K562 (cell line): ENCODE data around the gene FOXR1. TPM values are rescaled to one million over a fixed set of nuclear protein-coding genes. Genes with fewer than 3 reads are reported as not detected.

Experiments
- BDP1 ChIP-seq: IDR thresholded peaks from 3 replicates; pipeline ENCODE4 v1.6.1; 2011; ENCODE audit not compliant: insufficient read length, insufficient read depth
- EP300 ChIP-seq: IDR thresholded peaks from 2 replicates; pipeline ENCODE4 v1.6.1; 2012; ENCODE audit warnings: low read length, improper control_type of control experiment
- HNRNPUL1 ChIP-seq: fragments of 200-400 bp; formaldehyde crosslinking; IDR thresholded peaks from 2 replicates; pipeline ENCODE4 v1.6.1; 2017; ENCODE audit warnings: low read length
- MAFF ChIP-seq: IDR thresholded peaks from 2 replicates; pipeline ENCODE4 v1.6.1; 2012; ENCODE audit warnings: low read length, improper control_type of control experiment
- MEF2A ChIP-seq: IDR thresholded peaks from 2 replicates; pipeline ENCODE4 v1.6.1; 2011; ENCODE audit warnings: low read depth, mild to moderate bottlenecking, low read length, moderate library complexity; ENCODE audit not compliant: control insufficient read depth
- PHB ChIP-seq: fragments of 250-450 bp; sonication (Bioruptor Pico); IDR thresholded peaks from 2 replicates; pipeline ENCODE4 v1.5.0; 2021
- RBFOX2 ChIP-seq: fragments of 200-400 bp; formaldehyde crosslinking; IDR thresholded peaks from 2 replicates; pipeline ENCODE4 v1.6.1; 2017; ENCODE audit warnings: low read depth, mild to moderate bottlenecking, low read length, moderate library complexity
- RCOR1 ChIP-seq, 2 experiments: IDR thresholded peaks; 2 replicates each; pipeline ENCODE4 v1.6.1; 2012; ENCODE audit warnings: low read depth in 2 of 2, low read length in 2 of 2, borderline replicate concordance in 1 of 2, improper control_type of control experiment in 1 of 2
- SNRNP70 ChIP-seq: fragments of 200-400 bp; formaldehyde crosslinking; optimal IDR thresholded peaks from 2 replicates; pipeline ENCODE3; 2017; ENCODE audit warnings: low read depth, low read length
- TCF3 ChIP-seq: sonication (generic); formaldehyde crosslinking; IDR thresholded peaks from 2 replicates; pipeline ENCODE4 v1.4.0; 2020; ENCODE audit warnings: mild to moderate bottlenecking, missing genetic modification reagents
- TFAM ChIP-seq: fragments of 250-450 bp; sonication (Bioruptor Pico); conservative IDR thresholded peaks from 2 replicates; pipeline ENCODE4 v1.5.0; 2021; ENCODE audit warnings: mild to moderate bottlenecking, moderate library complexity
- THAP12 ChIP-seq: fragments of 250-450 bp; sonication (Bioruptor Pico); IDR thresholded peaks from 2 replicates; pipeline ENCODE4 v1.9.0; 2021; ENCODE audit warnings: mild to moderate bottlenecking, inconsistent platforms
- ZBTB33 ChIP-seq: sonication (generic); formaldehyde crosslinking; IDR thresholded peaks from 2 replicates; pipeline ENCODE4 v1.8.1; 2023; ENCODE audit warnings: mild to moderate bottlenecking, missing genetic modification reagents
- ZNF133 ChIP-seq: fragments of 250-450 bp; sonication (Bioruptor Pico); IDR thresholded peaks from 2 replicates; pipeline ENCODE4 v1.4.0; 2020; ENCODE audit warnings: mild to moderate bottlenecking
- ZNF253 ChIP-seq: fragments of 250-450 bp; sonication (Bioruptor Pico); conservative IDR thresholded peaks from 2 replicates; pipeline ENCODE4 v1.6.1; 2021; ENCODE audit warnings: mild to moderate bottlenecking
- polyA plus RNA-seq, 8 experiments: library from polyadenylated mRNA; depleted of rRNA in 4 of 8; stranded (reverse) in 5 of 8; unstranded in 3 of 8; fragments of >200 nt; fragmentation: Nextera tagmentation in 2 of 8; fragmentation: Illumina TruSeq in 1 of 8; extraction: Ambion mirVana in 2 of 8; extraction: Trizol in 1 of 8; gene quantifications; 2 replicates each; pipeline versions ENCODE4 v1.2.1 to v1.2.3, GENCODE V29; 2011 to 2014; ENCODE audit warnings: inconsistent platforms in 1 of 8, missing spikeins in 1 of 8
- total RNA-seq, 7 experiments: library from RNA; depleted of rRNA in 6 of 7; stranded (reverse); fragments of >200 nt in 6 of 7; fragmentation: Illumina TruSeq in 2 of 7; extraction: Trizol in 2 of 7; gene quantifications; 2 replicates each; pipeline versions ENCODE4 v1.2.1 to v1.2.3, GENCODE V29; 2011 to 2021; ENCODE audit warnings: low replicate concordance in 1 of 7
- TF ChIP-seq, protein P1 (sequence below): IDR thresholded peaks from 2 replicates; pipeline ENCODE4 v1.6.1; 2011; ENCODE audit warnings: borderline replicate concordance, low read depth, mild to moderate bottlenecking, moderate library complexity, low read length; ENCODE audit not compliant: insufficient read depth, poor library complexity, severe bottlenecking
- TF ChIP-seq, protein P2 (sequence below), 2 experiments: fragments of 200-800 bp in 1 of 2; sonication (Bioruptor generic) in 1 of 2; sonication (generic) in 1 of 2; formaldehyde crosslinking in 1 of 2; IDR thresholded peaks in 1 of 2; conservative IDR thresholded peaks in 1 of 2; 2 replicates each; pipeline versions ENCODE4 v1.5.0 to v1.6.1; 2016 to 2020; ENCODE audit warnings: missing compliant biosample characterization in 1 of 2, missing genetic modification characterization in 1 of 2, missing genetic modification reagents in 1 of 2
- TF ChIP-seq, protein P3 (sequence below), 2 experiments: IDR thresholded peaks; 2 replicates each; pipeline ENCODE4 v1.6.1; 2011; ENCODE audit warnings: borderline replicate concordance in 1 of 2, control low read depth in 1 of 2, low read depth in 1 of 2, low read length in 1 of 2, mild to moderate bottlenecking in 1 of 2, mixed read lengths in 1 of 2, moderate library complexity in 1 of 2; ENCODE audit not compliant: insufficient read depth in 1 of 2, insufficient read length in 1 of 2, poor library complexity in 1 of 2, severe bottlenecking in 1 of 2; ENCODE audit errors: extremely low read depth in 1 of 2

FOXR1 gene
- total and polyA plus RNA-seq, 9 of the 15 experiments (the other 6 are each of a cell fraction or from before 2014, with no cell fraction given): not detected

GRCh38 chr11:118928101-118928869 lies 43.3 kb upstream of the FOXR1 start (continued):
- no peak for TF ChIP-seq ZBTB33 (CRISPR knock-in tag)
- TF ChIP-seq TCF3 (CRISPR knock-in tag): no peak
- no peak for TF ChIP-seq THAP12 (CRISPR knock-in tag)
- no peak for TF ChIP-seq RBFOX2
- no peak for TF ChIP-seq MEF2A
- no peak for TF ChIP-seq SNRNP70
- TF ChIP-seq PHB (CRISPR knock-in tag): no peak
- no peak for TF ChIP-seq HNRNPUL1
- no peak for TF ChIP-seq TFAM (CRISPR knock-in tag)
- TF ChIP-seq, protein P1, sequence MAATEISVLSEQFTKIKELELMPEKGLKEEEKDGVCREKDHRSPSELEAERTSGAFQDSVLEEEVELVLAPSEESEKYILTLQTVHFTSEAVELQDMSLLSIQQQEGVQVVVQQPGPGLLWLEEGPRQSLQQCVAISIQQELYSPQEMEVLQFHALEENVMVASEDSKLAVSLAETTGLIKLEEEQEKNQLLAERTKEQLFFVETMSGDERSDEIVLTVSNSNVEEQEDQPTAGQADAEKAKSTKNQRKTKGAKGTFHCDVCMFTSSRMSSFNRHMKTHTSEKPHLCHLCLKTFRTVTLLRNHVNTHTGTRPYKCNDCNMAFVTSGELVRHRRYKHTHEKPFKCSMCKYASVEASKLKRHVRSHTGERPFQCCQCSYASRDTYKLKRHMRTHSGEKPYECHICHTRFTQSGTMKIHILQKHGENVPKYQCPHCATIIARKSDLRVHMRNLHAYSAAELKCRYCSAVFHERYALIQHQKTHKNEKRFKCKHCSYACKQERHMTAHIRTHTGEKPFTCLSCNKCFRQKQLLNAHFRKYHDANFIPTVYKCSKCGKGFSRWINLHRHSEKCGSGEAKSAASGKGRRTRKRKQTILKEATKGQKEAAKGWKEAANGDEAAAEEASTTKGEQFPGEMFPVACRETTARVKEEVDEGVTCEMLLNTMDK: peak; percentile 28
- TF ChIP-seq MAFF: no peak
- TF ChIP-seq ZNF133 (CRISPR knock-in tag): no peak
- no peak for TF ChIP-seq RCOR1 (IDR thresholded peaks at IDR 0.05; ENCODE audit: borderline replicate concordance in 1 of 2, low read depth in 2 of 2, low read length in 2 of 2)
- no peak for TF ChIP-seq BDP1
- TF ChIP-seq, protein P2, sequence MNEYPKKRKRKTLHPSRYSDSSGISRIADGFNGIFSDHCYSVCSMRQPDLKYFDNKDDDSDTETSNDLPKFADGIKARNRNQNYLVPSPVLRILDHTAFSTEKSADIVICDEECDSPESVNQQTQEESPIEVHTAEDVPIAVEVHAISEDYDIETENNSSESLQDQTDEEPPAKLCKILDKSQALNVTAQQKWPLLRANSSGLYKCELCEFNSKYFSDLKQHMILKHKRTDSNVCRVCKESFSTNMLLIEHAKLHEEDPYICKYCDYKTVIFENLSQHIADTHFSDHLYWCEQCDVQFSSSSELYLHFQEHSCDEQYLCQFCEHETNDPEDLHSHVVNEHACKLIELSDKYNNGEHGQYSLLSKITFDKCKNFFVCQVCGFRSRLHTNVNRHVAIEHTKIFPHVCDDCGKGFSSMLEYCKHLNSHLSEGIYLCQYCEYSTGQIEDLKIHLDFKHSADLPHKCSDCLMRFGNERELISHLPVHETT (CRISPR knock-in tag; conservative IDR thresholded peaks at IDR 0.05 in 1 of 2, IDR thresholded peaks at IDR 0.05 in 1 of 2): no peak
- peak; percentile 24; the same call in 1 of the 2 replicates for TF ChIP-seq EP300
- no peak for TF ChIP-seq ZNF253
- TF ChIP-seq, protein P3, sequence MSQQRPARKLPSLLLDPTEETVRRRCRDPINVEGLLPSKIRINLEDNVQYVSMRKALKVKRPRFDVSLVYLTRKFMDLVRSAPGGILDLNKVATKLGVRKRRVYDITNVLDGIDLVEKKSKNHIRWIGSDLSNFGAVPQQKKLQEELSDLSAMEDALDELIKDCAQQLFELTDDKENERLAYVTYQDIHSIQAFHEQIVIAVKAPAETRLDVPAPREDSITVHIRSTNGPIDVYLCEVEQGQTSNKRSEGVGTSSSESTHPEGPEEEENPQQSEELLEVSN (IDR thresholded peaks at IDR 0.05; ENCODE audit: borderline replicate concordance in 1 of 2, extremely low read depth in 1 of 2, insufficient read depth in 1 of 2, insufficient read length in 1 of 2, low read depth in 1 of 2, low read length in 1 of 2, poor library complexity in 1 of 2, severe bottlenecking in 1 of 2): no peak
